Hematopoietic multipotent progenitor cell treated with erythropoietin and hydrocortisone succinate and interleukin-3 and kit ligand, for 8 days (in vitro differentiated cells): ENCODE results near the gene HELT.
"Not testable (repeated sequence)": the region's sequence is repeated elsewhere in the genome, so short reads cannot be mapped to it uniquely, and the experiment has no call there.

ENCODE experiments used
- DNase-seq: peaks from one replicate; pipeline ENCODE4 v3.0.0-alpha.2; 2015

HELT gene

GRCh38 chr4:185039508-185040273 is 21.4 kb downstream of the HELT start:
- peak; percentile 79 for DNase-seq

- no peak for DNase-seq
Measured at GRCh38 chr4:185040523-185040922, 22.2 kb downstream of the HELT start.

GRCh38 chr4:185050286-185050685 is 32.0 kb downstream of the HELT start:
- not testable (repeated sequence) for DNase-seq

GRCh38 chr4:185051283-185051682 is 33.0 kb downstream of the HELT start:
- DNase-seq, result not testable (repeated sequence)

GRCh38 chr4:185053746-185054145 is 35.5 kb downstream of the HELT start:
- no peak for DNase-seq

- DNase-seq, result no peak
Measured at GRCh38 chr4:185054272-185054671, 36.0 kb downstream of the HELT start.

- DNase-seq, result no peak
Measured at GRCh38 chr4:185054886-185055285, 36.6 kb downstream of the HELT start.

GRCh38 chr4:185061610-185062009 is 43.3 kb downstream of the HELT start:
- DNase-seq, result no peak

GRCh38 chr4:185062606-185063005 is 44.3 kb downstream of the HELT start:
- DNase-seq, result no peak

GRCh38 chr4:185066179-185066578 is 47.9 kb downstream of the HELT start:
- no peak for DNase-seq

GRCh38 chr4:185068837-185069236 is 50.5 kb downstream of the HELT start:
- no peak for DNase-seq
